Measurements from ENCODE around the gene USP24. TPM values are rescaled to one million over a fixed set of nuclear protein-coding genes. Genes with fewer than 3 reads are reported as not detected.
"Not testable (repeated sequence)": the region's sequence is repeated elsewhere in the genome, so short reads cannot be mapped to it uniquely, and the experiment has no call there.

USP24 gene
- total RNA-seq, 1 experiment from 2014 or later, result 40.9 TPM

GRCh38 chr1:55024163-55024562 lies 191.0 kb downstream of the USP24 start:
- peaks cover 22% of the 10 kb centered on the region for H3K36me3 Mint-ChIP-seq
- peaks cover 23% of the 10 kb centered on the region for H3K9me3 Mint-ChIP-seq
- H3K4me3 Mint-ChIP-seq; DNase-seq (ENCODE audit: low spot score); CTCF ChIA-PET; H3K27ac Mint-ChIP-seq; H3K27me3 Mint-ChIP-seq (ENCODE audit: low read depth); POLR2A ChIA-PET; ATAC-seq: not testable (repeated sequence)
- peaks cover 58% of the 10 kb centered on the region for H3K4me1 Mint-ChIP-seq
- TF ChIP-seq, protein P1, sequence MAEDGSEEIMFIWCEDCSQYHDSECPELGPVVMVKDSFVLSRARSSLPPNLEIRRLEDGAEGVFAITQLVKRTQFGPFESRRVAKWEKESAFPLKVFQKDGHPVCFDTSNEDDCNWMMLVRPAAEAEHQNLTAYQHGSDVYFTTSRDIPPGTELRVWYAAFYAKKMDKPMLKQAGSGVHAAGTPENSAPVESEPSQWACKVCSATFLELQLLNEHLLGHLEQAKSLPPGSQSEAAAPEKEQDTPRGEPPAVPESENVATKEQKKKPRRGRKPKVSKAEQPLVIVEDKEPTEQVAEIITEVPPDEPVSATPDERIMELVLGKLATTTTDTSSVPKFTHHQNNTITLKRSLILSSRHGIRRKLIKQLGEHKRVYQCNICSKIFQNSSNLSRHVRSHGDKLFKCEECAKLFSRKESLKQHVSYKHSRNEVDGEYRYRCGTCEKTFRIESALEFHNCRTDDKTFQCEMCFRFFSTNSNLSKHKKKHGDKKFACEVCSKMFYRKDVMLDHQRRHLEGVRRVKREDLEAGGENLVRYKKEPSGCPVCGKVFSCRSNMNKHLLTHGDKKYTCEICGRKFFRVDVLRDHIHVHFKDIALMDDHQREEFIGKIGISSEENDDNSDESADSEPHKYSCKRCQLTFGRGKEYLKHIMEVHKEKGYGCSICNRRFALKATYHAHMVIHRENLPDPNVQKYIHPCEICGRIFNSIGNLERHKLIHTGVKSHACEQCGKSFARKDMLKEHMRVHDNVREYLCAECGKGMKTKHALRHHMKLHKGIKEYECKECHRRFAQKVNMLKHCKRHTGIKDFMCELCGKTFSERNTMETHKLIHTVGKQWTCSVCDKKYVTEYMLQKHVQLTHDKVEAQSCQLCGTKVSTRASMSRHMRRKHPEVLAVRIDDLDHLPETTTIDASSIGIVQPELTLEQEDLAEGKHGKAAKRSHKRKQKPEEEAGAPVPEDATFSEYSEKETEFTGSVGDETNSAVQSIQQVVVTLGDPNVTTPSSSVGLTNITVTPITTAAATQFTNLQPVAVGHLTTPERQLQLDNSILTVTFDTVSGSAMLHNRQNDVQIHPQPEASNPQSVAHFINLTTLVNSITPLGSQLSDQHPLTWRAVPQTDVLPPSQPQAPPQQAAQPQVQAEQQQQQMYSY (CRISPR knock-in tag; IDR thresholded peaks at IDR 0.05), result peak; percentile 31; the same call in 1 of the 2 replicates

GRCh38 chr1:55021942-55022546 lies 193.1 kb downstream of the USP24 start:
- POLR2A ChIA-PET, result interaction anchor here (1.5 kb wide), 1 partner anchor 77 kb away, joined by 8 read pairs; no protein-coding TSS in a partner anchor
- peaks cover 22% of the 10 kb centered on the region for H3K36me3 Mint-ChIP-seq
- H3K9me3 Mint-ChIP-seq, result peaks cover 23% of the 10 kb centered on the region
- CTCF ChIA-PET, result interaction anchor here (0.5 to 10.9 kb wide), 58 partner anchors 10 to 1580 kb away, joined by 3 to 632 read pairs (median 5); partner anchors contain the start of genes BSND, DHCR24, PCSK9 and TMEM61
- DNase-seq (ENCODE audit: low spot score) (peak; percentile 96), ATAC-seq (peak; percentile 100)
- H3K27ac Mint-ChIP-seq, result peak overlapping the region; percentile 82
- peaks cover 44% of the 10 kb centered on the region for H3K4me1 Mint-ChIP-seq
- H3K4me3 Mint-ChIP-seq, result no peak overlapping the region
- peaks cover 10% of the 10 kb centered on the region; the same call in 1 of the 2 replicates for H3K27me3 Mint-ChIP-seq (ENCODE audit: low read depth)
- TF ChIP-seq GTF2I (CRISPR knock-in tag; conservative IDR thresholded peaks at IDR 0.05), result 0 out of 2 replicates have a peak, but pooled peaks have one; percentile 30
- 0 out of 2 replicates have a peak, but pooled peaks have one; percentile 66 for TF ChIP-seq KAT7 (CRISPR knock-in tag; IDR thresholded peaks at IDR 0.05; ENCODE audit: borderline replicate concordance)
- no peak for TF ChIP-seq USF1 (CRISPR knock-in tag; IDR thresholded peaks at IDR 0.05)
- TF ChIP-seq ATF2 (CRISPR knock-in tag; IDR thresholded peaks at IDR 0.05; ENCODE audit: borderline replicate concordance, low read depth), result no peak
- TF ChIP-seq CTCF (IDR thresholded peaks at IDR 0.05), result peak; percentile 88
- TF ChIP-seq NR3C1 (CRISPR knock-in tag; conservative IDR thresholded peaks at IDR 0.05; ENCODE audit: low read depth), result no peak
- no peak for TF ChIP-seq HMGA2 (CRISPR knock-in tag; IDR thresholded peaks at IDR 0.05)
- TF ChIP-seq ZNF512 (CRISPR knock-in tag; IDR thresholded peaks at IDR 0.05; ENCODE audit: borderline replicate concordance), result no peak
- TF ChIP-seq SP1 (CRISPR knock-in tag; conservative IDR thresholded peaks at IDR 0.05), result no peak; the same call in 1 of the 2 replicates
- TF ChIP-seq ETV6 (CRISPR knock-in tag; IDR thresholded peaks at IDR 0.05), result 0 out of 2 replicates have a peak, but pooled peaks have one; percentile 38
- peak; percentile 78 for TF ChIP-seq MAX (CRISPR knock-in tag; IDR thresholded peaks at IDR 0.05)
- peak; percentile 57 for TF ChIP-seq GABPB1 (CRISPR knock-in tag; IDR thresholded peaks at IDR 0.05)
- TF ChIP-seq TEAD1 (CRISPR knock-in tag; IDR thresholded peaks at IDR 0.05), result peak; percentile 58; the same call in 1 of the 2 replicates
- TF ChIP-seq JAZF1 (CRISPR knock-in tag; IDR thresholded peaks at IDR 0.05), result no peak
- TF ChIP-seq PRRX2 (CRISPR knock-in tag; IDR thresholded peaks at IDR 0.05), result 0 out of 2 replicates have a peak, but pooled peaks have one; percentile 12
- TF ChIP-seq MXD4 (CRISPR knock-in tag; IDR thresholded peaks at IDR 0.05; ENCODE audit: borderline replicate concordance), result no peak
- TF ChIP-seq, protein P2, sequence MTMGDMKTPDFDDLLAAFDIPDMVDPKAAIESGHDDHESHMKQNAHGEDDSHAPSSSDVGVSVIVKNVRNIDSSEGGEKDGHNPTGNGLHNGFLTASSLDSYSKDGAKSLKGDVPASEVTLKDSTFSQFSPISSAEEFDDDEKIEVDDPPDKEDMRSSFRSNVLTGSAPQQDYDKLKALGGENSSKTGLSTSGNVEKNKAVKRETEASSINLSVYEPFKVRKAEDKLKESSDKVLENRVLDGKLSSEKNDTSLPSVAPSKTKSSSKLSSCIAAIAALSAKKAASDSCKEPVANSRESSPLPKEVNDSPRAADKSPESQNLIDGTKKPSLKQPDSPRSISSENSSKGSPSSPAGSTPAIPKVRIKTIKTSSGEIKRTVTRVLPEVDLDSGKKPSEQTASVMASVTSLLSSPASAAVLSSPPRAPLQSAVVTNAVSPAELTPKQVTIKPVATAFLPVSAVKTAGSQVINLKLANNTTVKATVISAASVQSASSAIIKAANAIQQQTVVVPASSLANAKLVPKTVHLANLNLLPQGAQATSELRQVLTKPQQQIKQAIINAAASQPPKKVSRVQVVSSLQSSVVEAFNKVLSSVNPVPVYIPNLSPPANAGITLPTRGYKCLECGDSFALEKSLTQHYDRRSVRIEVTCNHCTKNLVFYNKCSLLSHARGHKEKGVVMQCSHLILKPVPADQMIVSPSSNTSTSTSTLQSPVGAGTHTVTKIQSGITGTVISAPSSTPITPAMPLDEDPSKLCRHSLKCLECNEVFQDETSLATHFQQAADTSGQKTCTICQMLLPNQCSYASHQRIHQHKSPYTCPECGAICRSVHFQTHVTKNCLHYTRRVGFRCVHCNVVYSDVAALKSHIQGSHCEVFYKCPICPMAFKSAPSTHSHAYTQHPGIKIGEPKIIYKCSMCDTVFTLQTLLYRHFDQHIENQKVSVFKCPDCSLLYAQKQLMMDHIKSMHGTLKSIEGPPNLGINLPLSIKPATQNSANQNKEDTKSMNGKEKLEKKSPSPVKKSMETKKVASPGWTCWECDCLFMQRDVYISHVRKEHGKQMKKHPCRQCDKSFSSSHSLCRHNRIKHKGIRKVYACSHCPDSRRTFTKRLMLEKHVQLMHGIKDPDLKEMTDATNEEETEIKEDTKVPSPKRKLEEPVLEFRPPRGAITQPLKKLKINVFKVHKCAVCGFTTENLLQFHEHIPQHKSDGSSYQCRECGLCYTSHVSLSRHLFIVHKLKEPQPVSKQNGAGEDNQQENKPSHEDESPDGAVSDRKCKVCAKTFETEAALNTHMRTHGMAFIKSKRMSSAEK (CRISPR knock-in tag; IDR thresholded peaks at IDR 0.05; ENCODE audit: borderline replicate concordance), result no peak
- TF ChIP-seq FOXJ3 (CRISPR knock-in tag; IDR thresholded peaks at IDR 0.05; ENCODE audit: borderline replicate concordance), result no peak
